Non-pigmented ciliary epithelial cell (primary cell): ENCODE data around the gene GNA15.
"Not testable (repeated sequence)": the region's sequence is repeated elsewhere in the genome, so short reads cannot be mapped to it uniquely, and the experiment has no call there.

Experiments used
- DNase-seq: peaks from one replicate; pipeline ENCODE4 v3.0.0-alpha.2; 2010; ENCODE audit warnings: low read depth

The GNA15 gene

GRCh38 chr19:3135961-3136683 is at the start of gene GNA15:
GNA15 (plus strand) TSS chr19:3136033; CDS start chr19:3136451, 418 bp downstream.
- DNase-seq: no peak

- DNase-seq: no peak
Observed at GRCh38 chr19:3087769-3088168, 48.1 kb upstream of the GNA15 start.

- DNase-seq: not testable (repeated sequence)
Observed at GRCh38 chr19:3089299-3089855, 46.5 kb upstream of the GNA15 start.

GRCh38 chr19:3094601-3095440 is 41.0 kb upstream of the GNA15 start:
- no peak for DNase-seq

- no peak for DNase-seq
Observed at GRCh38 chr19:3095441-3096191, 40.2 kb upstream of the GNA15 start.

GRCh38 chr19:3096267-3096901 is 39.4 kb upstream of the GNA15 start:
- no peak for DNase-seq

GRCh38 chr19:3096902-3097326 is 38.9 kb upstream of the GNA15 start:
- no peak for DNase-seq

GRCh38 chr19:3097442-3097871 is 38.4 kb upstream of the GNA15 start:
- DNase-seq: no peak

- DNase-seq: no peak
Observed at GRCh38 chr19:3098141-3098514, 37.7 kb upstream of the GNA15 start.

GRCh38 chr19:3098515-3099346 is 37.1 kb upstream of the GNA15 start:
- no peak for DNase-seq

- DNase-seq: no peak
Observed at GRCh38 chr19:3099347-3100145, 36.3 kb upstream of the GNA15 start.

GRCh38 chr19:3100331-3100730 is 35.5 kb upstream of the GNA15 start:
- no peak for DNase-seq

- DNase-seq: no peak
Observed at GRCh38 chr19:3100747-3101730, 34.8 kb upstream of the GNA15 start.

GRCh38 chr19:3102239-3103140 is 33.3 kb upstream of the GNA15 start:
- no peak for DNase-seq

- DNase-seq: no peak
Observed at GRCh38 chr19:3104708-3104983, 31.2 kb upstream of the GNA15 start.

GRCh38 chr19:3105641-3106508 is 30.0 kb upstream of the GNA15 start:
- no peak for DNase-seq
